Brain microvascular endothelial cell (primary cell): ENCODE data around the gene PRKN.

Experiments used
- DNase-seq: peaks from one replicate; pipeline ENCODE4 v3.0.0-alpha.2; 2020
- H3K27ac ChIP-seq: fragments of 250-450 bp; sonication (Bioruptor Pico); 2 replicates; pipeline ENCODE4 v1.5.1; 2020; ENCODE audit warnings: mild to moderate bottlenecking, moderate library complexity
- H3K27me3 ChIP-seq: fragments of 250-450 bp; sonication (Bioruptor Pico); replicated peaks from 2 replicates; pipeline ENCODE4 v1.5.1; 2020; ENCODE audit warnings: mild to moderate bottlenecking
- H3K36me3 ChIP-seq: fragments of 250-450 bp; sonication (Bioruptor Pico); replicated peaks from 2 replicates; pipeline ENCODE4 v1.5.1; 2020; ENCODE audit warnings: mild to moderate bottlenecking
- H3K4me3 ChIP-seq: 2 replicates; pipeline ENCODE4 v1.5.1; 2011; ENCODE audit warnings: low read depth, mild to moderate bottlenecking, control low read depth, low read length, moderate library complexity
- CTCF ChIP-seq: IDR thresholded peaks from 2 replicates; pipeline ENCODE4 v1.5.1; 2011; ENCODE audit warnings: low read depth, mild to moderate bottlenecking, moderate library complexity, low read length, control low read depth, inconsistent platforms; ENCODE audit errors: missing control alignments
- in situ Hi-C: cut with HindIII; loops from 2 replicates; pipeline ENCODE4 v1.10.0; 2017; ENCODE audit warnings: low sequenced_read_pairs, low pct_ligation_motif_present

PRKN gene

DNA sequence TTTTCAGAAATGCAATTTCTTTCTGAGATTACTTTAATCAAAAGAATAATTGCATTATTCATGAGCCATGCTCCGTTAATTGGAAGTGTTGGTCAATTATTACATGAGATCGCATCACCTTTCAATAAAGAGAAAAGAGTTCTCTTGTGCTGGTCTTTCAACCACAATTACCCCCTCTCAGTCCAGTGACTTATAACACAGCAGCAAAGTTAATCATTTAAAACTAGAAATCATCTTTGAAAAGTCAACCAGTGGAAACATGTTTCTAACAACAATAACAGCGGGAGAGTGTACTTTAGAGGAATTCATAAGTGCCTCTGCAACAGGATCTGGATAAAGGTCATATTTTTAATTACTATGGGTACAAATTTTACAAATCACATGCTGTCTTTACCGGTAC, 1069.4 kb downstream of the PRKN start:
- Histone ChIP-seq H3K36me3 (no peaks in the 10 kb centered on the region), H3K27ac (no peak overlapping the region), H3K27me3 (no peaks in the 10 kb centered on the region), H3K4me3 (no peak overlapping the region)
- no peak for TF ChIP-seq CTCF
- in situ Hi-C loops = no loop called here
- no peak for DNase-seq

DNA sequence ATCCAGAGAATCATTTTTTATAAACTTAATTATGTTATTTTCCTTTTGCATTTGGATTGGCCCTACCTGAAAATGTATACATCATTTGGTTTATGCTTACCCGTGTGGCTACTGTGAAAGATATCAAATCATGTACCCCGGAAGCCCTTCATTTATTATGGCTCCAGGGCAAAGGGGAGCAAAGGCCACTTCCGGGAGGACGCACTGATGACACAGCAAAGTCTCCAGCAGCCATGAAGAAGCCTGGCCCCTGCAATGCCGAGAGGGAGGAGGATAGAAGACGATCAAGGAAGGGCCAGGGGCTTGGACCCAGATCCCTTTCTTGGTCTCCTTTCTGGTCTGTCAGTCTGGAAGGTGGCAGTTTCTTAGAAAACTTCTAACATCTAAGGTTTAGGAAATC, 1073.4 kb downstream of the PRKN start:
- Histone ChIP-seq H3K36me3 (no peaks in the 10 kb centered on the region), H3K27ac (no peak overlapping the region), H3K4me3 (no peak overlapping the region), H3K27me3 (no peaks in the 10 kb centered on the region)
- DNase-seq = no peak
- in situ Hi-C loops = no loop called here
- TF ChIP-seq CTCF = no peak

DNA sequence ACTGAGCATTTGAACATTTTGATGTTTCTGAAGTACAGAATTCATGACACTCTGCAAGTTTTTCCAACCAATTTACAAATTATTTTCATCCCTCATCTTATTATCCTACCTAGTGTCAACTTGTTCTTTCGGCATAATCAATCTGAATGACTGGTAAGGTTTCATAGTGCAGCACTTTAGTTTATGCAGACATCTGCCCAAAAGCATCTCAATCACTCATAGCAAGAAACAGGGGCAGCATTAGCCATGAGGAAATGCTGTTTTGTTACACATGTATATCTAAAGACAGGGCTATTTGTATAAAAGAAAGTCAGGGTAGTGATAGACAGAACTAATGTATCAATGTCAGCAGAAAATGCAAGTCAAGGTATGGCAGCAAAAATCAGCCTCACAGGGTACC, 1075.6 kb downstream of the PRKN start:
- Histone ChIP-seq H3K36me3 (no peaks in the 10 kb centered on the region), H3K27ac (no peak overlapping the region), H3K4me3 (no peak overlapping the region), H3K27me3 (no peaks in the 10 kb centered on the region)
- TF ChIP-seq CTCF = no peak
- no peak for DNase-seq
- in situ Hi-C loops = no loop called here

- Histone ChIP-seq H3K4me3 (no peak overlapping the region), H3K27me3 (no peaks in the 10 kb centered on the region), H3K27ac (no peak overlapping the region), H3K36me3 (no peaks in the 10 kb centered on the region)
- in situ Hi-C loops = no loop called here
- no peak for TF ChIP-seq CTCF
- no peak for DNase-seq
Measured at GRCh38 chr6:161649841-161650240, 1077.7 kb downstream of the PRKN start.

- Histone ChIP-seq H3K36me3 (no peaks in the 10 kb centered on the region), H3K27ac (no peak overlapping the region), H3K27me3 (no peaks in the 10 kb centered on the region), H3K4me3 (no peak overlapping the region)
- DNase-seq = no peak
- in situ Hi-C loops = no loop called here
- no peak for TF ChIP-seq CTCF
Measured at GRCh38 chr6:161649068-161649467, 1078.5 kb downstream of the PRKN start.

- no peak for DNase-seq
- H3K4me3 ChIP-seq = no peak overlapping the region
- no peak for TF ChIP-seq CTCF
- H3K27ac ChIP-seq = no peak overlapping the region
- no peaks in the 10 kb centered on the region for H3K27me3 ChIP-seq
- in situ Hi-C loops = no loop called here
- no peaks in the 10 kb centered on the region for H3K36me3 ChIP-seq
Measured at GRCh38 chr6:161647234-161647633, 1080.3 kb downstream of the PRKN start.
